ENCODE data around the gene WDR4.

GRCh38 chr21:42799516-42799915, 79.8 kb downstream of the WDR4 start:
- TF ChIP-seq, protein P1, sequence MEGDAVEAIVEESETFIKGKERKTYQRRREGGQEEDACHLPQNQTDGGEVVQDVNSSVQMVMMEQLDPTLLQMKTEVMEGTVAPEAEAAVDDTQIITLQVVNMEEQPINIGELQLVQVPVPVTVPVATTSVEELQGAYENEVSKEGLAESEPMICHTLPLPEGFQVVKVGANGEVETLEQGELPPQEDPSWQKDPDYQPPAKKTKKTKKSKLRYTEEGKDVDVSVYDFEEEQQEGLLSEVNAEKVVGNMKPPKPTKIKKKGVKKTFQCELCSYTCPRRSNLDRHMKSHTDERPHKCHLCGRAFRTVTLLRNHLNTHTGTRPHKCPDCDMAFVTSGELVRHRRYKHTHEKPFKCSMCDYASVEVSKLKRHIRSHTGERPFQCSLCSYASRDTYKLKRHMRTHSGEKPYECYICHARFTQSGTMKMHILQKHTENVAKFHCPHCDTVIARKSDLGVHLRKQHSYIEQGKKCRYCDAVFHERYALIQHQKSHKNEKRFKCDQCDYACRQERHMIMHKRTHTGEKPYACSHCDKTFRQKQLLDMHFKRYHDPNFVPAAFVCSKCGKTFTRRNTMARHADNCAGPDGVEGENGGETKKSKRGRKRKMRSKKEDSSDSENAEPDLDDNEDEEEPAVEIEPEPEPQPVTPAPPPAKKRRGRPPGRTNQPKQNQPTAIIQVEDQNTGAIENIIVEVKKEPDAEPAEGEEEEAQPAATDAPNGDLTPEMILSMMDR (conservative IDR thresholded peaks at IDR 0.05; ENCODE audit: low read depth, low read length), result no peak
- no peak for TF ChIP-seq EZH2 (IDR thresholded peaks at IDR 0.05; ENCODE audit: borderline replicate concordance, low read depth, low read length, poor library complexity, severe bottlenecking)
